Measurements from ENCODE around the gene GNB3. TPM values are rescaled to one million over a fixed set of nuclear protein-coding genes. Genes with fewer than 3 reads are reported as not detected.

GNB3 gene
- total and polyA plus RNA-seq, 2 of the 4 experiments (the other 2 are of a cell fraction), result 0.72 to 20.5 TPM

GRCh38 chr12:6887460-6887859 lies 46.7 kb downstream of the GNB3 start:
- Histone ChIP-seq H3K9me3 (ENCODE audit: control insufficient read depth, insufficient read depth, low read length) (no peaks in the 10 kb centered on the region), H4K91ac (ENCODE audit: insufficient read depth, low read depth, low read length) (no peak overlapping the region), H3K4me1 (ENCODE audit: control insufficient read depth, insufficient read depth, low read length) (peaks cover 2% of the 10 kb centered on the region; the same call in 1 of the 2 replicates), H3K14ac (replicated peaks; ENCODE audit: low read depth, low read length) (no peak overlapping the region), H3K79me1 (ENCODE audit: low read depth in 1 of 2, low read length in 2 of 2) (peaks cover 5 to 17% of the 10 kb centered on the region in 2 experiments; a peak in 3 of 4 replicates), H3K4me2 (ENCODE audit: low read depth, low read length) (no peak overlapping the region), H3K36me3 (ENCODE audit: control insufficient read depth, insufficient read depth, low read length) (peaks cover 17% of the 10 kb centered on the region), H4K8ac (ENCODE audit: low read depth in 2 of 2, low read length in 2 of 2) (no peak overlapping the region), H3K18ac (ENCODE audit: low read depth, low read length) (no peak overlapping the region), H3K9me1 (ENCODE audit: insufficient read depth, low read length) (0 out of 2 replicates have a peak, but pooled peaks cover 12% of the 10 kb centered on the region), H3K4ac (ENCODE audit: low read depth, low read length) (no peak overlapping the region), H3K27me3 (ENCODE audit: control insufficient read depth, insufficient read depth, low read length) (no peaks in the 10 kb centered on the region), H3K4me3 (ENCODE audit: insufficient read depth, low read depth, low read length) (no peak overlapping the region), H3K23ac (ENCODE audit: low read depth, low read length) (no peak overlapping the region), H2BK15ac (ENCODE audit: low read depth, low read length) (no peak overlapping the region), H3K56ac (ENCODE audit: extremely low read depth, insufficient read depth, low read length) (no peak overlapping the region), H4K20me1 (ENCODE audit: insufficient read depth, low read length) (no peaks in the 10 kb centered on the region), H2BK5ac (ENCODE audit: low read depth, low read length, poor library complexity, severe bottlenecking) (no peak overlapping the region), H2AK9ac (replicated peaks; ENCODE audit: low read depth, low read length, poor library complexity) (no peak overlapping the region), H2AK5ac (ENCODE audit: low read depth, low read length) (no peak overlapping the region), H2AFZ (replicated peaks; ENCODE audit: low read length, poor library complexity) (no peak overlapping the region), H4K5ac (ENCODE audit: low read depth, low read length) (no peak overlapping the region), H3K27ac (ENCODE audit: insufficient read depth, low read length) (no peak overlapping the region), H2BK120ac (ENCODE audit: low read depth, low read length) (no peak overlapping the region), H3K9ac (ENCODE audit: low read depth, low read length) (no peak overlapping the region), H2BK20ac (ENCODE audit: low read depth, low read length) (no peak overlapping the region)
- intact Hi-C loops (cut with micrococcal nuclease), result no loop called here
- in situ Hi-C loops (cut with MboI; ENCODE audit: low sequenced_read_pairs), result no loop called here
- no TSS peak for BruUV-seq (replicated peaks)
- no peak for DNase-seq
- POLR2A ChIA-PET (ENCODE audit: unreplicated experiment), result no interaction called here
- no peak for ATAC-seq (ENCODE audit: low read depth)
- TF ChIP-seq MAZ (IDR thresholded peaks at IDR 0.05; ENCODE audit: borderline replicate concordance, low read depth, low read length), result no peak
- TF ChIP-seq RFX5 (IDR thresholded peaks at IDR 0.05; ENCODE audit: low read depth, low read length), result no peak
- TF ChIP-seq MXI1 (IDR thresholded peaks at IDR 0.05; ENCODE audit: borderline replicate concordance, low read depth, low read length), result no peak
- TF ChIP-seq POLR2A (IDR thresholded peaks at IDR 0.05; ENCODE audit: low read depth, low read length), result no peak
- TF ChIP-seq SMC3 (IDR thresholded peaks at IDR 0.05; ENCODE audit: low read depth, low read length), result no peak
- no peak for TF ChIP-seq MAFK (IDR thresholded peaks at IDR 0.05; ENCODE audit: low read depth, low read length)
- TF ChIP-seq, protein P1, sequence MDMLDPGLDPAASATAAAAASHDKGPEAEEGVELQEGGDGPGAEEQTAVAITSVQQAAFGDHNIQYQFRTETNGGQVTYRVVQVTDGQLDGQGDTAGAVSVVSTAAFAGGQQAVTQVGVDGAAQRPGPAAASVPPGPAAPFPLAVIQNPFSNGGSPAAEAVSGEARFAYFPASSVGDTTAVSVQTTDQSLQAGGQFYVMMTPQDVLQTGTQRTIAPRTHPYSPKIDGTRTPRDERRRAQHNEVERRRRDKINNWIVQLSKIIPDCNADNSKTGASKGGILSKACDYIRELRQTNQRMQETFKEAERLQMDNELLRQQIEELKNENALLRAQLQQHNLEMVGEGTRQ (IDR thresholded peaks at IDR 0.05; ENCODE audit: low read depth, low read length), result no peak
- CTCF ChIA-PET, result no interaction called here
- dilution Hi-C loops (cut with HindIII; ENCODE audit: low sequenced_read_pairs, unreplicated experiment), result no loop called here
- WGBS, 2 experiments (ENCODE audit: extremely low coverage in 2 of 2, insufficient read length in 1 of 2), result 90% methylated on average over 2 of the region's 8 CpGs; no CpG with 5 or more reads in 1 of the 2 experiments
